ENCODE data around the gene KRTAP3-2.

DNA sequence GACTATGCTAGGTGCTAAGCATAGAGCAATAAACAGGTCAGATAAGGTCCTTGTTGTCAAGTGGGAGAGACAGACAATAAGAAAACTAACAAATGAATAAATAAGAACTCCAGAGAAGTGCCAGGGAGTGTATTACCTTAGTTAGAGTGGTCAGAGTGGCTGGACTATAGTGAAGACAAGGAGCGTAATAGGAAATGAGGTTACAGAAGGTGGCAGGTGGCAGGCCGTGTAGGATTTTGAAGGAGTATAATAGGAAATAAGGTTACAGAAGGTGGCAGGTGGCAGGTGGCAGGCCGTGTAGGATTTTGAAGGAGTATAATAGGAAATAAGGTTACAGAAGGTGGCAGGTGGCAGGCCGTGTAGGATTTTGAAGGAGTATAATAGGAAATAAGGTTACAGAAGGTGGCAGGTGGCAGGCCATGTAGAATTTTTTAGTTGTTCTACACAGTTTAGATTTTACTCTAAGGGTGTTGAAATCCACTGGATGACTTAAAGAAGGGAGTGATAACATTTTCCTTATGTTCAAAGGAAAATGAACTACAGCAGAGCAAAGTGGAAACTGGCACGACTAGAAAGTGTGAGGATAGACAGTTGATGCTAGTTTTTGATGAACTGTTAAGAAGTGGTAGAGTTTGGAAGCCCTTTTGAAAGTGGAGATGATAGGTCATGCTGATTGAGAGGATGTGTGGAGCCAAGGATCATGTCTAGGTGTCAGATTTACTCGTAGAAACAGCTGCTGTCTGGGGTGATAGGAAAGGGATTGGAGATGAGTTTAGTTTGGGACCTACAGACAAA, 12.8 kb upstream of the KRTAP3-2 start:
- TF ChIP-seq, protein P1, sequence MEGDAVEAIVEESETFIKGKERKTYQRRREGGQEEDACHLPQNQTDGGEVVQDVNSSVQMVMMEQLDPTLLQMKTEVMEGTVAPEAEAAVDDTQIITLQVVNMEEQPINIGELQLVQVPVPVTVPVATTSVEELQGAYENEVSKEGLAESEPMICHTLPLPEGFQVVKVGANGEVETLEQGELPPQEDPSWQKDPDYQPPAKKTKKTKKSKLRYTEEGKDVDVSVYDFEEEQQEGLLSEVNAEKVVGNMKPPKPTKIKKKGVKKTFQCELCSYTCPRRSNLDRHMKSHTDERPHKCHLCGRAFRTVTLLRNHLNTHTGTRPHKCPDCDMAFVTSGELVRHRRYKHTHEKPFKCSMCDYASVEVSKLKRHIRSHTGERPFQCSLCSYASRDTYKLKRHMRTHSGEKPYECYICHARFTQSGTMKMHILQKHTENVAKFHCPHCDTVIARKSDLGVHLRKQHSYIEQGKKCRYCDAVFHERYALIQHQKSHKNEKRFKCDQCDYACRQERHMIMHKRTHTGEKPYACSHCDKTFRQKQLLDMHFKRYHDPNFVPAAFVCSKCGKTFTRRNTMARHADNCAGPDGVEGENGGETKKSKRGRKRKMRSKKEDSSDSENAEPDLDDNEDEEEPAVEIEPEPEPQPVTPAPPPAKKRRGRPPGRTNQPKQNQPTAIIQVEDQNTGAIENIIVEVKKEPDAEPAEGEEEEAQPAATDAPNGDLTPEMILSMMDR (IDR thresholded peaks at IDR 0.05) = no peak
- TF ChIP-seq POLR2A (IDR thresholded peaks at IDR 0.05) (no peak), EP300 (IDR thresholded peaks at IDR 0.05) (no peak)
